OCI-LY1 (cell line): ENCODE measurements around the gene GLG1.

Experiments
- H2AFZ ChIP-seq: fragments of 200-600 bp; sonication (generic), shearing (Covaris generic); 2 replicates; pipeline ENCODE4 v1.6.0; 2014; ENCODE audit warnings: antibody characterized with exemption, mild to moderate bottlenecking, low read length
- H3F3A ChIP-seq: fragments of 200-600 bp; sonication (generic), shearing (Covaris generic); 2 replicates; pipeline ENCODE4 v1.6.0; 2014; ENCODE audit warnings: mild to moderate bottlenecking, antibody characterized with exemption, low read length, moderate library complexity; ENCODE audit not compliant: insufficient read depth
- H3K27ac ChIP-seq: fragments of 200-600 bp; sonication (generic); 2 replicates; pipeline ENCODE4 v1.5.1; 2014; ENCODE audit warnings: low read length, mixed run types, mild to moderate bottlenecking, low read depth; ENCODE audit not compliant: poor library complexity, severe bottlenecking
- H3K27me3 ChIP-seq: fragments of 200-600 bp; sonication (generic); 2 replicates; pipeline ENCODE4 v1.6.0; 2014; ENCODE audit warnings: antibody characterized with exemption, mild to moderate bottlenecking, low read length, moderate library complexity; ENCODE audit not compliant: insufficient read depth
- H3K36me3 ChIP-seq: fragments of 200-600 bp; sonication (generic); 2 replicates; pipeline ENCODE4 v1.6.1; 2014; ENCODE audit warnings: mild to moderate bottlenecking, antibody characterized with exemption, low read length, moderate library complexity, mixed read lengths; ENCODE audit not compliant: insufficient read depth
- H3K4me1 ChIP-seq: fragments of 200-600 bp; sonication (generic); 2 replicates; pipeline ENCODE4 v1.5.1; 2014; ENCODE audit warnings: mild to moderate bottlenecking, low read length, moderate library complexity; ENCODE audit not compliant: insufficient read depth, severe bottlenecking
- H3K4me2 ChIP-seq: fragments of 200-600 bp; sonication (generic), shearing (Covaris generic); 2 replicates; pipeline ENCODE4 v1.6.1; 2014; ENCODE audit warnings: low read length
- H3K4me3 ChIP-seq: fragments of 200-600 bp; sonication (generic); 2 replicates; pipeline ENCODE4 v1.5.1; 2014; ENCODE audit warnings: low read length, low read depth, mild to moderate bottlenecking, mixed read lengths; ENCODE audit not compliant: poor library complexity, severe bottlenecking
- H3K79me2 ChIP-seq: fragments of 200-600 bp; shearing (Covaris generic); 2 replicates; pipeline ENCODE4 v1.6.1; 2016; ENCODE audit warnings: mixed run types, low read length, mixed read lengths; ENCODE audit not compliant: insufficient read depth
- H3K9ac ChIP-seq: fragments of 200-600 bp; sonication (generic), shearing (Covaris generic); 2 replicates; pipeline ENCODE4 v1.6.1; 2014; ENCODE audit warnings: mild to moderate bottlenecking, low read length, mixed read lengths
- H3K9me2 ChIP-seq: fragments of 200-600 bp; sonication (generic), shearing (Covaris generic); 2 replicates; pipeline ENCODE4 v1.6.1; 2014; ENCODE audit warnings: low read depth, mild to moderate bottlenecking, low read length, mixed read lengths
- H3K9me3 ChIP-seq: fragments of 200-600 bp; shearing (Covaris generic); 2 replicates; pipeline ENCODE4 v1.6.1; 2014; ENCODE audit warnings: low read length, mixed read lengths
- H4K20me1 ChIP-seq: fragments of 200-600 bp; sonication (generic), shearing (Covaris generic); 2 replicates; pipeline ENCODE4 v1.6.0; 2016; ENCODE audit warnings: mild to moderate bottlenecking, low read length; ENCODE audit not compliant: insufficient read depth
- CTCF ChIP-seq: fragments of 200-600 bp; sonication (generic), shearing (Covaris generic); IDR thresholded peaks from 2 replicates; pipeline ENCODE4 v1.5.1; 2017; ENCODE audit warnings: mild to moderate bottlenecking, antibody characterized with exemption, low read length, moderate library complexity, mixed read lengths
- EZH2 ChIP-seq: fragments of 200-600 bp; sonication (generic), shearing (Covaris generic); IDR thresholded peaks from 2 replicates; pipeline ENCODE4 v1.8.0; 2017; ENCODE audit warnings: borderline replicate concordance, mixed run types, mild to moderate bottlenecking, antibody characterized with exemption, low read length, moderate library complexity, mixed read lengths

GLG1 gene

GRCh38 chr16:74472010-74472409 lies 134.9 kb downstream of the GLG1 start:
- H3K4me3 ChIP-seq: no peak overlapping the region
- no peaks in the 10 kb centered on the region for H3K27me3 ChIP-seq
- H3K9ac ChIP-seq: no peak overlapping the region
- no peak overlapping the region for H2AFZ ChIP-seq
- no peaks in the 10 kb centered on the region for H3K4me1 ChIP-seq
- peaks cover 79% of the 10 kb centered on the region for H3K36me3 ChIP-seq
- TF ChIP-seq EZH2: no peak
- TF ChIP-seq CTCF: no peak
- no peaks in the 10 kb centered on the region for H3K9me2 ChIP-seq
- H3K9me3 ChIP-seq: no peaks in the 10 kb centered on the region
- H4K20me1 ChIP-seq: no peaks in the 10 kb centered on the region
- no peaks in the 10 kb centered on the region for H3K79me2 ChIP-seq
- H3K27ac ChIP-seq: no peak overlapping the region
- H3F3A ChIP-seq: no peaks in the 10 kb centered on the region
- H3K4me2 ChIP-seq: no peak overlapping the region

- no peaks in the 10 kb centered on the region for H3K9me3 ChIP-seq
- H3K27me3 ChIP-seq: no peaks in the 10 kb centered on the region
- no peak overlapping the region for H2AFZ ChIP-seq
- TF ChIP-seq CTCF: no peak
- no peak for TF ChIP-seq EZH2
- no peaks in the 10 kb centered on the region for H3F3A ChIP-seq
- no peaks in the 10 kb centered on the region for H4K20me1 ChIP-seq
- no peak overlapping the region for H3K4me3 ChIP-seq
- H3K79me2 ChIP-seq: no peaks in the 10 kb centered on the region
- no peak overlapping the region for H3K9ac ChIP-seq
- no peaks in the 10 kb centered on the region for H3K4me1 ChIP-seq
- no peak overlapping the region for H3K27ac ChIP-seq
- H3K4me2 ChIP-seq: no peak overlapping the region
- H3K9me2 ChIP-seq: no peaks in the 10 kb centered on the region
- H3K36me3 ChIP-seq: peaks cover 82% of the 10 kb centered on the region
These were observed 136.9 kb downstream of the GLG1 start for GRCh38 chr16:74469946-74470478.

GRCh38 chr16:74468807-74469525 lies 137.9 kb downstream of the GLG1 start:
- no peak overlapping the region for H2AFZ ChIP-seq
- H3K4me3 ChIP-seq: no peak overlapping the region
- no peaks in the 10 kb centered on the region for H3K27me3 ChIP-seq
- H4K20me1 ChIP-seq: no peaks in the 10 kb centered on the region
- H3K4me2 ChIP-seq: no peak overlapping the region
- no peaks in the 10 kb centered on the region for H3K79me2 ChIP-seq
- H3K36me3 ChIP-seq: peaks cover 80% of the 10 kb centered on the region
- no peak overlapping the region for H3K9ac ChIP-seq
- no peaks in the 10 kb centered on the region for H3F3A ChIP-seq
- H3K9me2 ChIP-seq: no peaks in the 10 kb centered on the region
- H3K27ac ChIP-seq: no peak overlapping the region
- TF ChIP-seq EZH2 (no peak), CTCF (no peak)
- no peaks in the 10 kb centered on the region for H3K9me3 ChIP-seq
- peaks cover 4% of the 10 kb centered on the region for H3K4me1 ChIP-seq
